Measurements from ENCODE around the gene COQ9.
"Not testable (repeated sequence)": the region's sequence is repeated elsewhere in the genome, so short reads cannot be mapped to it uniquely, and the experiment has no call there.

Gene COQ9

GRCh38 chr16:57447186-57447962 lies at the start of gene COQ9, which contains the start of gene CIAPIN1:
COQ9 (plus strand) TSS chr16:57447479; CDS start chr16:57447506, 27 bp downstream.
CIAPIN1 (minus strand) TSS chr16:57447385; CDS start chr16:57440928, 6,457 bp downstream.
- DNase-seq (ENCODE audit: low read depth), result peak; percentile 95
- TF ChIP-seq CTCF (IDR thresholded peaks at IDR 0.05; ENCODE audit: low read depth, low read length) (no peak), MAX (IDR thresholded peaks at IDR 0.05; ENCODE audit: low read depth, low read length) (peak; percentile 90), MYC (IDR thresholded peaks at IDR 0.05; ENCODE audit: low read depth, low read length) (peak; percentile 82), POLR2A (IDR thresholded peaks at IDR 0.05; ENCODE audit: extremely low read depth, insufficient read length) (peak; percentile 85)
- peak within 1 kb of the TSS; percentile 88 for H3K4me3 ChIP-seq (ENCODE audit: low read depth, low read length)

GRCh38 chr16:57397493-57397892 lies 49.8 kb upstream of the COQ9 start:
- H3K4me3 ChIP-seq (ENCODE audit: low read depth, low read length); DNase-seq (ENCODE audit: low read depth): not testable (repeated sequence)

- no peak for TF ChIP-seq POLR2A (IDR thresholded peaks at IDR 0.05; ENCODE audit: extremely low read depth, insufficient read length)
- TF ChIP-seq MAX (IDR thresholded peaks at IDR 0.05; ENCODE audit: low read depth, low read length), result no peak
- TF ChIP-seq MYC (IDR thresholded peaks at IDR 0.05; ENCODE audit: low read depth, low read length), result no peak
- no peak overlapping the region for H3K4me3 ChIP-seq (ENCODE audit: low read depth, low read length)
- DNase-seq (ENCODE audit: low read depth), result no peak
Observed at GRCh38 chr16:57401943-57402640, 45.2 kb upstream of the COQ9 start.

GRCh38 chr16:57403965-57404817 lies 43.1 kb upstream of the COQ9 start, which contains the start of gene CCL17:
CCL17 (plus strand) TSS chr16:57404767; CDS start chr16:57413933, 9,166 bp downstream.
- no peak for TF ChIP-seq MYC (IDR thresholded peaks at IDR 0.05; ENCODE audit: low read depth, low read length)
- no peak for TF ChIP-seq POLR2A (IDR thresholded peaks at IDR 0.05; ENCODE audit: extremely low read depth, insufficient read length)
- no peak for TF ChIP-seq CTCF (IDR thresholded peaks at IDR 0.05; ENCODE audit: low read depth, low read length)
- no peak for TF ChIP-seq MAX (IDR thresholded peaks at IDR 0.05; ENCODE audit: low read depth, low read length)
- DNase-seq (ENCODE audit: low read depth), result no peak
- H3K4me3 ChIP-seq (ENCODE audit: low read depth, low read length), result no peak within 1 kb of the TSS

- no peak for DNase-seq (ENCODE audit: low read depth)
- no peak for TF ChIP-seq POLR2A (IDR thresholded peaks at IDR 0.05; ENCODE audit: extremely low read depth, insufficient read length)
- TF ChIP-seq MYC (IDR thresholded peaks at IDR 0.05; ENCODE audit: low read depth, low read length), result no peak
- TF ChIP-seq MAX (IDR thresholded peaks at IDR 0.05; ENCODE audit: low read depth, low read length), result no peak
- no peak for TF ChIP-seq CTCF (IDR thresholded peaks at IDR 0.05; ENCODE audit: low read depth, low read length)
- no peak overlapping the region for H3K4me3 ChIP-seq (ENCODE audit: low read depth, low read length)
Observed at GRCh38 chr16:57405097-57405496, 42.2 kb upstream of the COQ9 start.

GRCh38 chr16:57406881-57407280 lies 40.4 kb upstream of the COQ9 start:
- no peak overlapping the region for H3K4me3 ChIP-seq (ENCODE audit: low read depth, low read length)
- DNase-seq (ENCODE audit: low read depth), result peak; percentile 58
- TF ChIP-seq MAX (IDR thresholded peaks at IDR 0.05; ENCODE audit: low read depth, low read length) (no peak), MYC (IDR thresholded peaks at IDR 0.05; ENCODE audit: low read depth, low read length) (no peak), CTCF (IDR thresholded peaks at IDR 0.05; ENCODE audit: low read depth, low read length) (no peak), POLR2A (IDR thresholded peaks at IDR 0.05; ENCODE audit: extremely low read depth, insufficient read length) (no peak)
